K562 (cell line): Measurements from ENCODE around the gene RNF126. TPM values are rescaled to one million over a fixed set of nuclear protein-coding genes. Genes with fewer than 3 reads are reported as not detected.

Experiments used
- BACH1 ChIP-seq: fragments of 200-800 bp; sonication (Bioruptor generic); IDR thresholded peaks from 2 replicates; pipeline ENCODE4 v1.6.1; 2016; ENCODE audit warnings: missing genetic modification characterization, missing compliant biosample characterization
- BRD4 ChIP-seq: fragments of 200-600 bp; sonication (generic); IDR thresholded peaks from 2 replicates; pipeline ENCODE4 v1.6.1; 2017; ENCODE audit warnings: inconsistent platforms
- BRF1 ChIP-seq: IDR thresholded peaks from 3 replicates; pipeline ENCODE4 v1.6.1; 2011; ENCODE audit warnings: borderline replicate concordance, mild to moderate bottlenecking; ENCODE audit not compliant: insufficient read length; ENCODE audit errors: extremely low read depth
- CREM ChIP-seq: IDR thresholded peaks from 2 replicates; pipeline ENCODE4 v1.6.1; 2014; ENCODE audit warnings: antibody characterized with exemption, low read depth
- FOXK1 ChIP-seq: sonication (generic); formaldehyde crosslinking; IDR thresholded peaks from 2 replicates; pipeline ENCODE4 v1.8.0; 2022; ENCODE audit warnings: missing genetic modification reagents, mild to moderate bottlenecking, borderline replicate concordance
- GABPB2 ChIP-seq: fragments of 250-450 bp; sonication (Bioruptor Pico); conservative IDR thresholded peaks from 2 replicates; pipeline ENCODE4 v1.5.1; 2021; ENCODE audit warnings: mild to moderate bottlenecking
- MAFG ChIP-seq: fragments of 450-650 bp; conservative IDR thresholded peaks from 2 replicates; pipeline ENCODE4 v1.6.1; 2016; ENCODE audit warnings: missing genetic modification characterization, missing compliant biosample characterization
- MAFK ChIP-seq: IDR thresholded peaks from 2 replicates; pipeline ENCODE4 v1.6.1; 2011; ENCODE audit warnings: low read length, improper control_type of control experiment
- MIER1 ChIP-seq: fragments of 450-650 bp; IDR thresholded peaks from 2 replicates; pipeline ENCODE4 v1.6.1; 2016; ENCODE audit warnings: antibody characterized with exemption, mild to moderate bottlenecking, low read depth
- MTA3 ChIP-seq: fragments of 450-650 bp; formaldehyde crosslinking; IDR thresholded peaks from 2 replicates; pipeline ENCODE4 v1.6.1; 2017; ENCODE audit warnings: mild to moderate bottlenecking, borderline replicate concordance
- NR4A1 ChIP-seq, 2 experiments: fragments of 250-450 bp in 1 of 2; fragments of 450-650 bp in 1 of 2; sonication (Bioruptor Pico) in 1 of 2; IDR thresholded peaks; 2 replicates each; pipeline versions ENCODE4 v1.4.0 to v1.6.1; 2016 to 2020; ENCODE audit warnings: mild to moderate bottlenecking in 2 of 2, missing compliant biosample characterization in 1 of 2, missing genetic modification characterization in 1 of 2, moderate library complexity in 1 of 2
- OTX1 ChIP-seq: fragments of 450-650 bp; formaldehyde crosslinking; IDR thresholded peaks from 2 replicates; pipeline ENCODE4 v1.4.0; 2022; ENCODE audit warnings: mild to moderate bottlenecking
- PRPF4 ChIP-seq: fragments of 200-400 bp; formaldehyde crosslinking; IDR thresholded peaks from one replicate; pipeline ENCODE4 v1.6.1; 2017; ENCODE audit warnings: low read length, low read depth, mild to moderate bottlenecking; ENCODE audit not compliant: insufficient read depth, poor library complexity, severe bottlenecking
- RB1 ChIP-seq: fragments of 450-650 bp; IDR thresholded peaks from 2 replicates; pipeline ENCODE4 v1.6.1; 2017; ENCODE audit warnings: low read depth, mild to moderate bottlenecking
- SRSF7 ChIP-seq: fragments of 200-400 bp; formaldehyde crosslinking; optimal IDR thresholded peaks from 2 replicates; pipeline ENCODE3; 2017; ENCODE audit warnings: mild to moderate bottlenecking, low read depth, low read length
- TCF7 ChIP-seq: sonication (generic); IDR thresholded peaks from 2 replicates; pipeline ENCODE4 v1.6.1; 2016; ENCODE audit warnings: antibody characterized with exemption, borderline replicate concordance
- ZFP36 ChIP-seq: fragments of 150-350 bp; IDR thresholded peaks from 2 replicates; pipeline ENCODE4 v1.6.1; 2018; ENCODE audit warnings: low read length, low read depth; ENCODE audit not compliant: partially characterized antibody
- ZNF24 ChIP-seq: fragments of 450-650 bp; IDR thresholded peaks from 2 replicates; pipeline ENCODE4 v1.6.1; 2016
- ZSCAN29 ChIP-seq: fragments of 450-650 bp; IDR thresholded peaks from 2 replicates; pipeline ENCODE4 v1.6.1; 2017
- polyA plus RNA-seq, 8 experiments: library from polyadenylated mRNA; depleted of rRNA in 4 of 8; stranded (reverse) in 5 of 8; unstranded in 3 of 8; fragments of >200 nt; fragmentation: Nextera tagmentation in 2 of 8; fragmentation: Illumina TruSeq in 1 of 8; extraction: Ambion mirVana in 2 of 8; extraction: Trizol in 1 of 8; gene quantifications; 2 replicates each; pipeline versions ENCODE4 v1.2.1 to v1.2.3, GENCODE V29; 2011 to 2014; ENCODE audit warnings: inconsistent platforms in 1 of 8, missing spikeins in 1 of 8
- total RNA-seq, 7 experiments: library from RNA; depleted of rRNA in 6 of 7; stranded (reverse); fragments of >200 nt in 6 of 7; fragmentation: Illumina TruSeq in 2 of 7; extraction: Trizol in 2 of 7; gene quantifications; 2 replicates each; pipeline versions ENCODE4 v1.2.1 to v1.2.3, GENCODE V29; 2011 to 2021; ENCODE audit warnings: low replicate concordance in 1 of 7
- TF ChIP-seq, protein P1 (sequence below), 2 experiments: fragments of 450-650 bp in 1 of 2; IDR thresholded peaks; 2 replicates each; pipeline ENCODE4 v1.6.1; 2011 to 2017; ENCODE audit warnings: low read depth in 2 of 2, antibody characterized with exemption in 1 of 2, borderline replicate concordance in 1 of 2, low read length in 1 of 2, mild to moderate bottlenecking in 1 of 2, mixed read lengths in 1 of 2; ENCODE audit not compliant: control insufficient read depth in 1 of 2
- TF ChIP-seq, protein P2 (sequence below), 2 experiments: IDR thresholded peaks; 2 replicates each; pipeline ENCODE4 v1.6.1; 2011; ENCODE audit warnings: borderline replicate concordance in 1 of 2, control low read depth in 1 of 2, low read depth in 1 of 2, low read length in 1 of 2, mild to moderate bottlenecking in 1 of 2, mixed read lengths in 1 of 2, moderate library complexity in 1 of 2; ENCODE audit not compliant: insufficient read depth in 1 of 2, insufficient read length in 1 of 2, poor library complexity in 1 of 2, severe bottlenecking in 1 of 2; ENCODE audit errors: extremely low read depth in 1 of 2
- TF ChIP-seq, protein P3 (sequence below): fragments of 250-450 bp; sonication (Bioruptor Pico); IDR thresholded peaks from 2 replicates; pipeline ENCODE4 v1.5.0; 2020; ENCODE audit warnings: mild to moderate bottlenecking, borderline replicate concordance

RNF126 gene
- total and polyA plus RNA-seq, 9 of the 15 experiments (the other 6 are each of a cell fraction or from before 2014, with no cell fraction given), result 0.27 to 101 (median 12.3) TPM

DNA sequence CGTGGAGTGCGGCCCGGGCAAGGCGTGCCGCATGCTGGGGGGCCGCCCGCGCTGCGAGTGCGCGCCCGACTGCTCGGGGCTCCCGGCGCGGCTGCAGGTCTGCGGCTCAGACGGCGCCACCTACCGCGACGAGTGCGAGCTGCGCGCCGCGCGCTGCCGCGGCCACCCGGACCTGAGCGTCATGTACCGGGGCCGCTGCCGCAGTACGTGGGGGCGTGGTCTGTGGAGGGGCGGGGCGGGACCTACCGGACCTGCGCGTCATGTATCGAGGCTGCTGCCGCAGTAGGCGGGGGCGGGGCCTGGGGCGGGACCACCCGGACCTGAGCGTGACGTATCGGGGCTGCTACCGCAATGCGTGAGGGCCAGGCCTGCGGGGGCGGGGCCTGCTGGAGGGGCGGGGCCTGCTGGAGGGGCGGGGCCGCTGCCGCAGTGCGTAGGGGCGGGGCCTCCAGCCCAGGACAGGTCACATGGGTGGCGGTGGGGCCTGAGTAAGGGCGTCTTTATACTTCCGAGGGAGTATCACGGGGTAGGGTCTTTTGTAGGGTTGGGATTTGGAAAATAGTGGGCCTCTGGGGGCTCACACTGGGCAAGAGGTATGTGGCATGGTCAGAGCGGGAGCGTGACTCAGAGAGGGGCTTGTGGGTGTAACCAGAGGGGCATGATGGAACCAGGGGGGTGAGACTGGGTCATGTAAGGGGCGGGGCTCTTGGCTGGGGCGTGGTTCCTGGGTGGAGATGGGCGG, 17.4 kb upstream of the RNF126 start (continued):
- TF ChIP-seq ZFP36 (no peak), BRD4 (no peak), MAFG (tag) (no peak), BRF1 (no peak), ZSCAN29 (no peak), ZNF24 (0 out of 2 replicates have a peak, but pooled peaks have one; percentile 8), FOXK1 (CRISPR knock-in tag) (no peak), MTA3 (peak; percentile 47), TCF7 (0 out of 2 replicates have a peak, but pooled peaks have one; percentile 2), PRPF4 (no peak), GABPB2 (CRISPR knock-in tag) (no peak), SRSF7 (no peak), MIER1 (no peak), MAFK (no peak), RB1 (peak; percentile 95), BACH1 (tag) (no peak), CREM (peak; percentile 88), NR4A1 (CRISPR knock-in tag; IDR thresholded peaks at IDR 0.05) (no peak), NR4A1 (tag; IDR thresholded peaks at IDR 0.05) (peak; percentile 59; the same call in 1 of the 2 replicates), OTX1 (peak; percentile 96)
- TF ChIP-seq, protein P1, sequence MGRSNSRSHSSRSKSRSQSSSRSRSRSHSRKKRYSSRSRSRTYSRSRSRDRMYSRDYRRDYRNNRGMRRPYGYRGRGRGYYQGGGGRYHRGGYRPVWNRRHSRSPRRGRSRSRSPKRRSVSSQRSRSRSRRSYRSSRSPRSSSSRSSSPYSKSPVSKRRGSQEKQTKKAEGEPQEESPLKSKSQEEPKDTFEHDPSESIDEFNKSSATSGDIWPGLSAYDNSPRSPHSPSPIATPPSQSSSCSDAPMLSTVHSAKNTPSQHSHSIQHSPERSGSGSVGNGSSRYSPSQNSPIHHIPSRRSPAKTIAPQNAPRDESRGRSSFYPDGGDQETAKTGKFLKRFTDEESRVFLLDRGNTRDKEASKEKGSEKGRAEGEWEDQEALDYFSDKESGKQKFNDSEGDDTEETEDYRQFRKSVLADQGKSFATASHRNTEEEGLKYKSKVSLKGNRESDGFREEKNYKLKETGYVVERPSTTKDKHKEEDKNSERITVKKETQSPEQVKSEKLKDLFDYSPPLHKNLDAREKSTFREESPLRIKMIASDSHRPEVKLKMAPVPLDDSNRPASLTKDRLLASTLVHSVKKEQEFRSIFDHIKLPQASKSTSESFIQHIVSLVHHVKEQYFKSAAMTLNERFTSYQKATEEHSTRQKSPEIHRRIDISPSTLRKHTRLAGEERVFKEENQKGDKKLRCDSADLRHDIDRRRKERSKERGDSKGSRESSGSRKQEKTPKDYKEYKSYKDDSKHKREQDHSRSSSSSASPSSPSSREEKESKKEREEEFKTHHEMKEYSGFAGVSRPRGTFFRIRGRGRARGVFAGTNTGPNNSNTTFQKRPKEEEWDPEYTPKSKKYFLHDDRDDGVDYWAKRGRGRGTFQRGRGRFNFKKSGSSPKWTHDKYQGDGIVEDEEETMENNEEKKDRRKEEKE (IDR thresholded peaks at IDR 0.05; ENCODE audit: borderline replicate concordance in 1 of 2, control insufficient read depth in 1 of 2, low read depth in 2 of 2, low read length in 1 of 2), result 0 out of 4 replicates have a peak, but pooled peaks of 1 of the 2 experiments have one; percentile 55
- TF ChIP-seq, protein P2, sequence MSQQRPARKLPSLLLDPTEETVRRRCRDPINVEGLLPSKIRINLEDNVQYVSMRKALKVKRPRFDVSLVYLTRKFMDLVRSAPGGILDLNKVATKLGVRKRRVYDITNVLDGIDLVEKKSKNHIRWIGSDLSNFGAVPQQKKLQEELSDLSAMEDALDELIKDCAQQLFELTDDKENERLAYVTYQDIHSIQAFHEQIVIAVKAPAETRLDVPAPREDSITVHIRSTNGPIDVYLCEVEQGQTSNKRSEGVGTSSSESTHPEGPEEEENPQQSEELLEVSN (IDR thresholded peaks at IDR 0.05; ENCODE audit: borderline replicate concordance in 1 of 2, extremely low read depth in 1 of 2, insufficient read depth in 1 of 2, insufficient read length in 1 of 2, low read depth in 1 of 2, low read length in 1 of 2, poor library complexity in 1 of 2, severe bottlenecking in 1 of 2), result peak; percentile 68 to 93
- TF ChIP-seq, protein P3, sequence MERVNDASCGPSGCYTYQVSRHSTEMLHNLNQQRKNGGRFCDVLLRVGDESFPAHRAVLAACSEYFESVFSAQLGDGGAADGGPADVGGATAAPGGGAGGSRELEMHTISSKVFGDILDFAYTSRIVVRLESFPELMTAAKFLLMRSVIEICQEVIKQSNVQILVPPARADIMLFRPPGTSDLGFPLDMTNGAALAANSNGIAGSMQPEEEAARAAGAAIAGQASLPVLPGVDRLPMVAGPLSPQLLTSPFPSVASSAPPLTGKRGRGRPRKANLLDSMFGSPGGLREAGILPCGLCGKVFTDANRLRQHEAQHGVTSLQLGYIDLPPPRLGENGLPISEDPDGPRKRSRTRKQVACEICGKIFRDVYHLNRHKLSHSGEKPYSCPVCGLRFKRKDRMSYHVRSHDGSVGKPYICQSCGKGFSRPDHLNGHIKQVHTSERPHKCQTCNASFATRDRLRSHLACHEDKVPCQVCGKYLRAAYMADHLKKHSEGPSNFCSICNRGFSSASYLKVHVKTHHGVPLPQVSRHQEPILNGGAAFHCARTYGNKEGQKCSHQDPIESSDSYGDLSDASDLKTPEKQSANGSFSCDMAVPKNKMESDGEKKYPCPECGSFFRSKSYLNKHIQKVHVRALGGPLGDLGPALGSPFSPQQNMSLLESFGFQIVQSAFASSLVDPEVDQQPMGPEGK, result 0 out of 2 replicates have a peak, but pooled peaks have one; percentile 56
